ENCODE measurements around the gene RAB7B. TPM values are rescaled to one million over a fixed set of nuclear protein-coding genes. Genes with fewer than 3 reads are reported as not detected.

RAB7B gene
- total RNA-seq, 8 experiments from 2014 or later = 0.11 to 4.6 (median 1.0) TPM

GRCh38 chr1:206036663-206037455, 33.7 kb upstream of the RAB7B start:
- in situ Hi-C loops (cut with MboI; ENCODE audit: low pct_unique_long_range_greater_than_20kb in 2 of 9, low sequenced_read_pairs in 9 of 9, unreplicated experiment in 9 of 9) = no loop called here
- Histone ChIP-seq H3K27ac (no peak overlapping the region), H3K4me1 (replicated peaks in 1 of 2) (no peaks in the 10 kb centered on the region), H3K4me3 (no peak overlapping the region)
- ATAC-seq (replicated peaks in 6 of 8) = no peak
- 19 to 100% (median 60%) methylated on average over 1 to 2 of the region's 2 CpGs; no CpG with 5 or more reads in 2 of the 10 experiments for WGBS, 10 experiments

DNA sequence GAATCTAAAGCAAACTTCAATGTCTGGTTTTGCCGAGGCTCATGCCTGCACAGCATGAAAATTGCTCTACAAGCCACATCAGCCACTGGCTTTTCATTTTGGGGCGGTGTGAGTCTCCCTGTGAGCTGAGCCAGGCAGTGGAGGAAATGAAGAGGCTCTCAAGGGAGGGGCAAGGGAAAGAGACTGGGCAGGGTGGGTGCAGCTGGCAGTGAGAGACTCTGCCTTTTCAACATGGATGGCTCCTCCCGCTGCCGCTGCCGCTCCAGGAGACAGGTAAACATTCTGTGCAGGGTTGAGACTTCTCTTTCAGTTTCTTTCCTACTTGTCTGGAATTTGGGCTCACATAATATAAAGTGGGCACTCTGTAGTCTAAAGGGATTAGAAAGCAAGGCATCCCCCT, 31.8 kb upstream of the RAB7B start:
- Histone ChIP-seq H3K4me1 (replicated peaks in 1 of 2) (no peaks in the 10 kb centered on the region), H3K4me3 (no peak overlapping the region), H3K27ac (no peak overlapping the region)
- 40 to 100% (median 80%) methylated on average over 1 to 5 of the region's 5 CpGs; no CpG with 5 or more reads in 4 of the 10 experiments for WGBS, 10 experiments
- in situ Hi-C loops (cut with MboI; ENCODE audit: low pct_unique_long_range_greater_than_20kb in 2 of 9, low sequenced_read_pairs in 9 of 9, unreplicated experiment in 9 of 9) = no loop called here
- peak in 1 of 8 experiments; percentile 49 for ATAC-seq (replicated peaks in 6 of 8)

GRCh38 chr1:206032380-206033140, 29.4 kb upstream of the RAB7B start:
- 32 to 97% (median 80%) methylated on average over 3 to 5 of the region's 5 CpGs for WGBS, 10 experiments
- ATAC-seq (replicated peaks in 6 of 8) = no peak
- Histone ChIP-seq H3K4me3 (no peak overlapping the region), H3K4me1 (replicated peaks in 1 of 2) (no peaks in the 10 kb centered on the region), H3K27ac (no peak overlapping the region)
- in situ Hi-C loops (cut with MboI; ENCODE audit: low pct_unique_long_range_greater_than_20kb in 2 of 9, low sequenced_read_pairs in 9 of 9, unreplicated experiment in 9 of 9) = no loop called here

DNA sequence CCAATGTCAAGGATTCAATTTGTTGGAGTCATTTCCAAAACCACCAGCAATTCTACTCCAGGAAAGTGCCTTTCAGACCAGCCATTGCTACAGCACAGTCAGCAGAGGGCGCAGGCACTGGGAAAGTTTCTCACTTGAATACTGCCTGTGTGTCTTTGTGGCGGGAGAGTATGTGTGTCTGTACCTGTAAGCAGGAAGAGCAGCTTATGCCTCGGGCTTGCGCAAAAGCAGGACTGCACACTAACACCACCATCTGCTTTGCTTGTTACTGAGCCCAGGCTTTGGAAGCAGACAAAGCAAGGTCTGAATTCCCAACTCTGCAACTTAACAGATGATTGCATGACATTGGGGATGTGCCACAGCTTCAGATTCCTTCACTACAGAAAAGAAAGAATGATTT, 27.5 kb upstream of the RAB7B start:
- in situ Hi-C loops (cut with MboI; ENCODE audit: low pct_unique_long_range_greater_than_20kb in 2 of 9, low sequenced_read_pairs in 9 of 9, unreplicated experiment in 9 of 9) = no loop called here
- H3K4me3 ChIP-seq = no peak overlapping the region
- H3K4me1 ChIP-seq (replicated peaks in 1 of 2) = no peaks in the 10 kb centered on the region
- peak; percentile 64 to 95 (median 78) for ATAC-seq (replicated peaks in 6 of 8)
- 0 to 20% (median 0%) methylated on average over 1 to 4 of the region's 4 CpGs; no CpG with 5 or more reads in 1 of the 10 experiments for WGBS, 10 experiments
- no peak overlapping the region for H3K27ac ChIP-seq

GRCh38 chr1:206030191-206030590, 27.0 kb upstream of the RAB7B start:
- no peak overlapping the region for H3K4me3 ChIP-seq
- WGBS, 10 experiments = 46 to 85% (median 71%) methylated on average over 2 to 4 of the region's 4 CpGs
- in situ Hi-C loops (cut with MboI; ENCODE audit: low pct_unique_long_range_greater_than_20kb in 2 of 9, low sequenced_read_pairs in 9 of 9, unreplicated experiment in 9 of 9) = no loop called here
- H3K27ac ChIP-seq = no peak overlapping the region
- no peaks in the 10 kb centered on the region for H3K4me1 ChIP-seq (replicated peaks in 1 of 2)
- no peak for ATAC-seq (replicated peaks in 6 of 8)

DNA sequence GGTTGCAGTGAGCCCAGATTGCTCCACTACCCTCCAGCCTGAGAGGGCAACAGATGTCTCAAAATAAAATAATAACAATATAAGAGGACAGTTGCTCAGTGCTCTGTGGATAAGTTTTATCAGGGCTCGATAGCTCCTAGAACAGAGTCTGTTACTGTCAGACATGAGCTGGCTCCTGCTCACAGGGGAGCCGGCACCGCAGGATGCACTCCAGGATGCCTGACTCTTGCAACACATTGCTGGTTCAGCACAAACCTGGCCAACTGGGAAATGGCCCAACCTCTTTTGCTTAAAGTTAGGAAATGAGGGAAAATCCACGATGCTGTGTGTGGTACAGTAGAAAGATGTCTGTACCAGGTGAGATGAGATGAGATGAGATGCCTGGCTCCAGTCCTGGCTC, 26.3 kb upstream of the RAB7B start:
- no peak for ATAC-seq (replicated peaks in 6 of 8)
- Histone ChIP-seq H3K4me3 (no peak overlapping the region), H3K27ac (no peak overlapping the region), H3K4me1 (replicated peaks in 1 of 2) (no peaks in the 10 kb centered on the region)
- in situ Hi-C loops (cut with MboI; ENCODE audit: low pct_unique_long_range_greater_than_20kb in 2 of 9, low sequenced_read_pairs in 9 of 9, unreplicated experiment in 9 of 9) = loop anchor here in 2 of 9 experiments (10.0 kb wide), 1 partner anchor 75 kb away; no protein-coding TSS in a partner anchor
- 0 to 86% (median 65%) methylated on average over 1 to 4 of the region's 4 CpGs; no CpG with 5 or more reads in 4 of the 10 experiments for WGBS, 10 experiments

- 0 to 100% (median 73%) methylated on average over 1 to 3 of the region's 3 CpGs; no CpG with 5 or more reads in 2 of the 10 experiments for WGBS, 10 experiments
- Histone ChIP-seq H3K27ac (no peak overlapping the region), H3K4me1 (replicated peaks in 1 of 2) (no peaks in the 10 kb centered on the region), H3K4me3 (no peak overlapping the region)
- in situ Hi-C loops (cut with MboI; ENCODE audit: low pct_unique_long_range_greater_than_20kb in 2 of 9, low sequenced_read_pairs in 9 of 9, unreplicated experiment in 9 of 9) = loop anchor here in 2 of 9 experiments (10.0 kb wide), 1 partner anchor 79 kb away; no protein-coding TSS in a partner anchor
- no peak for ATAC-seq (replicated peaks in 6 of 8)
Measured at GRCh38 chr1:206025283-206025820, 22.2 kb upstream of the RAB7B start.

GRCh38 chr1:206023695-206024094, 20.5 kb upstream of the RAB7B start, which contains the start of gene CTSE:
Gene CTSE, minus strand, starts transcription at chr1:206023895. Its CDS starts 104 bp downstream, at chr1:206023791.
- in situ Hi-C loops (cut with MboI; ENCODE audit: low pct_unique_long_range_greater_than_20kb in 2 of 9, low sequenced_read_pairs in 9 of 9, unreplicated experiment in 9 of 9) = loop anchor here in 2 of 9 experiments (10.0 kb wide), 1 partner anchor 81 kb away; no protein-coding TSS in a partner anchor
- no peak within 1 kb of the TSS for H3K27ac ChIP-seq
- no peaks in the 10 kb centered on the region for H3K4me1 ChIP-seq (replicated peaks in 1 of 2)
- no peak within 1 kb of the TSS for H3K4me3 ChIP-seq
- 55 to 95% (median 81%) methylated on average over 2 to 8 of the region's 11 CpGs; no CpG with 5 or more reads in 3 of the 10 experiments for WGBS, 10 experiments
- no peak for ATAC-seq (replicated peaks in 6 of 8)

DNA sequence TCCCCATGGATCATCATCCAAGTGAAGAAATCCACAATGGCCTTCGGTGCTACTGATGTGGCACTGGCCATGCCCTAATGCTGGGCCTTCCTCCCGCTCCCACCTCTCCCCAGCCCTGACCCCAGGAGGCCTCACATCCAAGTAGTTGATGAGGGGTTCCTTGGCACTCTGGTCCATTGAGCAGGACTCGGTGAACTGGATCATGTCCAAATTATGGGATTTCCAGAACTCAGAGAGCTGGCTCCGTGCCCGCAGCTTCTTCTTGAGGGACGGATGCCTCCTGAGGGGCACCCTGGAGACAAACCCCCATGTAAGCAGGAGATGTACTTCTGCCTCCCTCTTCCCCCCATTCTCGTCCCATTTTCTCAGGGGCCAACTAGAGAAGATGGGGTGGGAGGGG, 19.6 kb upstream of the RAB7B start:
- no peak for ATAC-seq (replicated peaks in 6 of 8)

GRCh38 chr1:206021626-206022365, 18.6 kb upstream of the RAB7B start:
- WGBS, 10 experiments = 29 to 88% (median 70%) methylated on average over 1 to 4 of the region's 4 CpGs; no CpG with 5 or more reads in 2 of the 10 experiments
- Histone ChIP-seq H3K27ac (no peak overlapping the region), H3K4me1 (replicated peaks in 1 of 2) (no peaks in the 10 kb centered on the region), H3K4me3 (no peak overlapping the region)
- in situ Hi-C loops (cut with MboI; ENCODE audit: low pct_unique_long_range_greater_than_20kb in 2 of 9, low sequenced_read_pairs in 9 of 9, unreplicated experiment in 9 of 9) = loop anchor here in 2 of 9 experiments (10.0 kb wide), 1 partner anchor 83 kb away; no protein-coding TSS in a partner anchor
- peak in 2 of 8 experiments; percentile 45 to 48 for ATAC-seq (replicated peaks in 6 of 8)

More for the DNA sequence above, 19.6 kb upstream of the RAB7B start:
- in situ Hi-C loops (cut with MboI; ENCODE audit: low pct_unique_long_range_greater_than_20kb in 2 of 9, low sequenced_read_pairs in 9 of 9, unreplicated experiment in 9 of 9) = loop anchor here in 2 of 9 experiments (10.0 kb wide), 1 partner anchor 82 kb away; no protein-coding TSS in a partner anchor
- H3K4me3 ChIP-seq = no peak overlapping the region
- WGBS, 10 experiments = 67 to 100% (median 84%) methylated on average over 1 to 7 of the region's 7 CpGs; no CpG with 5 or more reads in 4 of the 10 experiments
- no peak overlapping the region for H3K27ac ChIP-seq
- H3K4me1 ChIP-seq (replicated peaks in 1 of 2) = no peaks in the 10 kb centered on the region

DNA sequence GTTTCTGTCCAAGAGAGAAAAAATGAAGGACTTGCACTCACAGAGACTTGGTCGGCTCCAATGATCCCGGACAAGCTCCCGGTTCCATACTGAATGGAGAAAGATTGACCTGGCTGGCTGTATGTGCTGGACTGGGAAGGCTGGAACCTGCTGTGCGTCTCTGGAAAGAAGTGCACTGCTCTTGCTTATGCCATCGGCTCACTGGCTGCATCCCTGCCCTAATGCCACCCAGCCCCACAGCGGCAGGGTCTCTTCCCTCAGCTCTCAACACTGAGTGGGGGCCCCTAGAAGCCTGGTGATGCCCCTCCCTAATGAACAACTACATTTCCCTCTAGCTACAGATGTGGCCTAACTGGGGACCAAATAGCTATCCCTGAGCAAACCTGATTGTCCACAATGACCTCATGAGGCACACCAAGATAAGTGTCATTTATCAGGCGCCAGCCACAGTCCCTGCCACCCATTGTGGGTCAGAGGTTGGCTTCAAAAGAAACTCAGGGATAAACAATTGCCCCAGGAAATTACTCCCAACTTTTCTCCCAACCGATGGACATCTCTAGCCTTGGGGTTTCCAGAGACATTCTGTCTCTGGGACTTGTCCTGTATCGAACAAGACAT, 17.9 kb upstream of the RAB7B start:
- H3K27ac ChIP-seq = no peak overlapping the region
- H3K4me3 ChIP-seq = no peak overlapping the region
- 50 to 86% (median 83%) methylated on average over 1 to 9 of the region's 9 CpGs; no CpG with 5 or more reads in 1 of the 10 experiments for WGBS, 10 experiments
- in situ Hi-C loops (cut with MboI; ENCODE audit: low pct_unique_long_range_greater_than_20kb in 2 of 9, low sequenced_read_pairs in 9 of 9, unreplicated experiment in 9 of 9) = loop anchor here in 2 of 9 experiments (10.0 kb wide), 1 partner anchor 84 kb away; no protein-coding TSS in a partner anchor
- ATAC-seq (replicated peaks in 6 of 8) = no peak
- H3K4me1 ChIP-seq (replicated peaks in 1 of 2) = no peaks in the 10 kb centered on the region

Data from motor neuron (in vitro differentiated cells).